Coronary artery (tissue), 2 donors: ENCODE results near the gene GAD2.
A peak's percentile ranks its signal among the peaks of the same experiment; 100 is the strongest.

Experiments
- DNase-seq: peaks from one replicate; pipeline ENCODE4 v3.0.0-alpha.2; 2017; ENCODE audit warnings: low spot score
- H3K27ac ChIP-seq, 2 donors: fragments of 200-600 bp; sonication (generic); one replicate each; pipeline ENCODE4 v1.5.1; 2016 to 2019
- H3K4me3 ChIP-seq: fragments of 200-600 bp; sonication (generic); 2 replicates; pipeline ENCODE4 v1.5.1; 2016; ENCODE audit warnings: mild to moderate bottlenecking, moderate library complexity
- TF ChIP-seq, protein P1 (sequence below): fragments of 200-600 bp; sonication (generic); IDR thresholded peaks from one replicate; pipeline ENCODE4 v1.5.1; 2019; ENCODE audit warnings: antibody characterized with exemption

Gene GAD2

DNA sequence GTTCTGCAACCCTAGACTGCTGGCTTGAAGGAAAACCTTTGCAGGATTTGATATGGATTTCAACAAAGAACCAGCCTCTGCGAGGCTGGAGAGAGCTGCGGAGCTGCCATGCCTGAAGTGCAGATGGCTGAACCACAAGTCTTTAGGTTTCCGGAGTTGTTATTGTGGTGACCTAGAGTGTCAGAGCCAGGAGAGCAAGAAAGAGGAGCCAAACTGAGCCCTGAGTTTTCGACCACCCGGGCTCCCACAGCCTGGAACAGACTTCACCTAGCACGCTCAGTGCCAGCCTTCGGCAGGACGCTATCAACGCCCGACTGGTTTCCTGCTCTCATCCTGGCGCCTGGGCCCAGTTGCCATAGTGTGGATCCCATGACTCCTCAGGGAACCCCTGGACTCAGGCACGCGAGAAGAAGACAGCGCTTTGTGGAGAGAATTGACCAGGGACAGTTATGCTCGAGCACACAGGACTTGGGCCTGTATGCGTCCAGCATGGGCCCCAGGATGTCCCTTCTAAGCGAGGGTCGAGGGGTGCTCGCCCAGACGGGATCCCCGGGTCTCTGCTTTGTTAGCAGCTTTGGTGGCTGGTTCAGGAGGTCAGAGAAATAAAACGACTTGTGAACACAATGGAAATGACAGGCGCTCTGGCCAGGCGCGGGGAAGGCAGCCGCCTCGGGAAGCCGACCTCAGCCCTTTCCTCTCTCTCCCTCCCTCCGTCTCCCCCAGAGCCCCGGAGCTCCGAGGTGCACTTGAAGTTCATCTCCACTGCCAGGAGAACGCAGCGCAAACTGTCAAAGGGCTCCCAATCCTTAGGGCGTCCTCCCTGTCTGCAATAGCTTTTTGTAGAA lies 1.8 kb upstream of the GAD2 start:
- no peak for DNase-seq
- Histone ChIP-seq H3K27ac (no peak overlapping the region), H3K4me3 (peak overlapping the region; percentile 52)
- TF ChIP-seq, protein P1, sequence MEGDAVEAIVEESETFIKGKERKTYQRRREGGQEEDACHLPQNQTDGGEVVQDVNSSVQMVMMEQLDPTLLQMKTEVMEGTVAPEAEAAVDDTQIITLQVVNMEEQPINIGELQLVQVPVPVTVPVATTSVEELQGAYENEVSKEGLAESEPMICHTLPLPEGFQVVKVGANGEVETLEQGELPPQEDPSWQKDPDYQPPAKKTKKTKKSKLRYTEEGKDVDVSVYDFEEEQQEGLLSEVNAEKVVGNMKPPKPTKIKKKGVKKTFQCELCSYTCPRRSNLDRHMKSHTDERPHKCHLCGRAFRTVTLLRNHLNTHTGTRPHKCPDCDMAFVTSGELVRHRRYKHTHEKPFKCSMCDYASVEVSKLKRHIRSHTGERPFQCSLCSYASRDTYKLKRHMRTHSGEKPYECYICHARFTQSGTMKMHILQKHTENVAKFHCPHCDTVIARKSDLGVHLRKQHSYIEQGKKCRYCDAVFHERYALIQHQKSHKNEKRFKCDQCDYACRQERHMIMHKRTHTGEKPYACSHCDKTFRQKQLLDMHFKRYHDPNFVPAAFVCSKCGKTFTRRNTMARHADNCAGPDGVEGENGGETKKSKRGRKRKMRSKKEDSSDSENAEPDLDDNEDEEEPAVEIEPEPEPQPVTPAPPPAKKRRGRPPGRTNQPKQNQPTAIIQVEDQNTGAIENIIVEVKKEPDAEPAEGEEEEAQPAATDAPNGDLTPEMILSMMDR: no peak

DNA sequence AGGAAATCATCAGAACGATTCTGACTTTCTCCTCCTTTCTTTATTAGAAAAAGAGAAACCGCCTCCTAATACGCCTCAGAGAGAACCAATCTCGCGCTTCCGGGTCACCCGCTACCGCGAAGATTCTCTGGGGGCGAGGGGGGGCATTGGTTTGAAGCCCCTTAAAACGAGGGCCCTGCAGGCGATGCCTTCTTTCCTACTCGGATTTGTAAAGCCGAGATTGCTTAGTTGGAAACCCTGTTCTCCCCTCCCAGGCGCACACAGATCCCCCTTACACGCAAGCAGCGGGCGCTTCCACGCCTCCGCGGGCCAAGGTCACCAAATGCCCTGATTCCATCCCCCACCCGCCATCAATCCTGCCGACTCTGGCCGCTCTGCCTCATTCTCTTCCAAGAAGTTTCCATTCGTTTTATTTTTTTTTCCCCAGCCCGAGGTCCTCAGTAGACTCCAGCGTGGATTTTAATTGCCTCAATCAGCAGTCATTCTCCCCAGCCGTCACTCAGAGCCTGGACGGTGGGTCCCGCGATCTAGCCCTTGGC lies 1.1 kb upstream of the GAD2 start:
- TF ChIP-seq, protein P1: no peak
- no peak for DNase-seq
- Histone ChIP-seq H3K27ac (no peak overlapping the region), H3K4me3 (peak overlapping the region; percentile 52)

DNA sequence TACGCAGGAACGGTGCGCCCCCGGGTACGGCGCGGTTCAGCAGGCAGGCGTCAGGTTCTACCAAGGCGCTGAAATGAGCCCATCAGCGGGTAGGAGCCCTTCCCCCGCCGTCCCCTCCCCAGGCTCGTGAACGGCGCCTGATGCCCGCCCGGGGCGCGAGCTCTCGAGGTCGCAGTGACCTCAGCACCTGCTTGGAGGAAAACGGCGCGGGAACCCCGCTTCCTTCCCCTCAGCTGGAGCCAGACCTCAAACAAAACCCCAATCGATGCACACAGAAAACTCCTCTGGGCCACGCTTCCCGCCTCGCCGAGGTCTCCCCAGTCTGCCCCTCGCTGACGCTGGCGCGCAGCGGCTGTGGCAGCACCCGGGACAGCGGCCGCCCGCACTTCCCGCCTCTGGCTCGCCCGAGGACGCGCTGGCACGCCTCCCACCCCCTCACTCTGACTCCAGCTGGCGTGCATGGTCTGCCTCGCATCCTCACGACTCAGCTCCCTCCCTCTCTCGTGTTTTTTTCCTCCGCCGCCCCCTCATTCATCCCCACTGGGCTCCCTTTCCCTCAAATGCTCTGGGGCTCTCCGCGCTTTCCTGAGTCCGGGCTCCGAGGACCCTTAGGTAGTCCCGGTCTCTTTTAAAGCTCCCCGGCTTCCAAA lies 514 bp upstream of the GAD2 start:
- TF ChIP-seq, protein P1: no peak
- peak overlapping the region; percentile 52 for H3K4me3 ChIP-seq
- H3K27ac ChIP-seq: no peak overlapping the region
- no peak for DNase-seq

- TF ChIP-seq, protein P1: no peak
- Histone ChIP-seq H3K27ac (no peak overlapping the region), H3K4me3 (peak overlapping the region; percentile 55)
- no peak for DNase-seq
Measured at GRCh38 chr10:26217396-26218086, 967 bp downstream of the GAD2 start.

- no peak overlapping the region for H3K27ac ChIP-seq
- TF ChIP-seq, protein P1: no peak
- no peak for DNase-seq
- H3K4me3 ChIP-seq: no peak overlapping the region
Measured at GRCh38 chr10:26219676-26220075, 3.1 kb downstream of the GAD2 start.

- TF ChIP-seq, protein P1: no peak
- no peak for DNase-seq
- no peak overlapping the region for H3K4me3 ChIP-seq
Measured at GRCh38 chr10:26220901-26221300, 4.3 kb downstream of the GAD2 start.

More at GRCh38 chr10:26220901-26221300, 4.3 kb downstream of the GAD2 start:
- no peak overlapping the region for H3K27ac ChIP-seq
